K562 (cell line): ENCODE measurements around the gene ERICH2. TPM values are rescaled to one million over a fixed set of nuclear protein-coding genes. Genes with fewer than 3 reads are reported as not detected.

Experiments used
- CREB1 ChIP-seq, 2 experiments: sonication (generic) in 1 of 2; formaldehyde crosslinking in 1 of 2; IDR thresholded peaks; 2 replicates each; pipeline versions ENCODE4 v1.6.1 to v1.8.0; 2012 to 2022; ENCODE audit warnings: inconsistent platforms in 1 of 2, mild to moderate bottlenecking in 1 of 2, missing genetic modification reagents in 1 of 2, moderate library complexity in 1 of 2
- FOXP1 ChIP-seq: sonication (generic); formaldehyde crosslinking; IDR thresholded peaks from 2 replicates; pipeline ENCODE4 v1.8.0; 2022; ENCODE audit warnings: mild to moderate bottlenecking, missing genetic modification reagents
- HNRNPL ChIP-seq: fragments of 200-400 bp; formaldehyde crosslinking; IDR thresholded peaks from 2 replicates; pipeline ENCODE4 v1.6.1; 2017; ENCODE audit warnings: low read depth, mild to moderate bottlenecking, low read length
- ID3 ChIP-seq, 2 experiments: fragments of 250-450 bp in 1 of 2; fragments of 450-650 bp in 1 of 2; sonication (Bioruptor Pico) in 1 of 2; IDR thresholded peaks; 2 replicates each; pipeline versions ENCODE4 v1.6.1 to v1.8.0; 2016 to 2021; ENCODE audit warnings: mild to moderate bottlenecking in 2 of 2, moderate library complexity in 2 of 2, missing compliant biosample characterization in 1 of 2, missing genetic modification characterization in 1 of 2
- MITF ChIP-seq: IDR thresholded peaks from 2 replicates; pipeline ENCODE4 v1.6.1; 2014; ENCODE audit warnings: antibody characterized with exemption
- MNT ChIP-seq, 2 experiments: fragments of 450-650 bp; conservative IDR thresholded peaks; 2 replicates each; pipeline ENCODE4 v1.6.1; 2017; ENCODE audit warnings: mild to moderate bottlenecking in 2 of 2, moderate library complexity in 2 of 2
- POLR3A ChIP-seq: IDR thresholded peaks from 2 replicates; pipeline ENCODE4 v1.6.1; 2011; ENCODE audit warnings: borderline replicate concordance, mild to moderate bottlenecking, moderate library complexity; ENCODE audit not compliant: insufficient read length, insufficient read depth; ENCODE audit errors: extremely low read depth
- RBM17 ChIP-seq: fragments of 200-400 bp; formaldehyde crosslinking; IDR thresholded peaks from 2 replicates; pipeline ENCODE4 v1.6.1; 2017; ENCODE audit warnings: low read depth, mild to moderate bottlenecking, low read length, borderline replicate concordance
- SLC30A9 ChIP-seq: fragments of 250-450 bp; sonication (Bioruptor Pico); IDR thresholded peaks from 2 replicates; pipeline ENCODE4 v1.8.0; 2022; ENCODE audit warnings: mild to moderate bottlenecking, moderate library complexity
- STAT6 ChIP-seq: sonication (generic); formaldehyde crosslinking; IDR thresholded peaks from 2 replicates; pipeline ENCODE4 v1.8.1; 2023; ENCODE audit warnings: mild to moderate bottlenecking, missing genetic modification reagents
- ZNF175 ChIP-seq: fragments of 200-800 bp; sonication (Bioruptor generic); IDR thresholded peaks from 2 replicates; pipeline ENCODE4 v1.6.1; 2016; ENCODE audit warnings: low read depth, mild to moderate bottlenecking, missing genetic modification characterization, missing compliant biosample characterization
- ZNF197 ChIP-seq: fragments of 200-800 bp; sonication (Bioruptor generic); IDR thresholded peaks from 2 replicates; pipeline ENCODE4 v1.6.1; 2016; ENCODE audit warnings: low read depth, missing genetic modification characterization, missing compliant biosample characterization
- ZNF511 ChIP-seq: sonication (generic); formaldehyde crosslinking; IDR thresholded peaks from 2 replicates; pipeline ENCODE4 v1.8.0; 2022; ENCODE audit warnings: mild to moderate bottlenecking, missing genetic modification reagents
- ZNF589 ChIP-seq: fragments of 200-800 bp; sonication (Bioruptor generic); IDR thresholded peaks from 2 replicates; pipeline ENCODE4 v1.6.1; 2016; ENCODE audit warnings: low read depth, missing genetic modification characterization, missing compliant biosample characterization
- ZNF740 ChIP-seq, 3 experiments: fragments of 200-800 bp in 1 of 3; sonication (Bioruptor generic) in 1 of 3; sonication (generic) in 1 of 3; formaldehyde crosslinking in 1 of 3; IDR thresholded peaks; 2 replicates each; pipeline versions ENCODE4 v1.6.1 to v1.8.0; 2016 to 2022; ENCODE audit warnings: mild to moderate bottlenecking in 2 of 3, missing compliant biosample characterization in 2 of 3, missing genetic modification characterization in 2 of 3, missing genetic modification reagents in 1 of 3
- polyA plus RNA-seq, 8 experiments: library from polyadenylated mRNA; depleted of rRNA in 4 of 8; stranded (reverse) in 5 of 8; unstranded in 3 of 8; fragments of >200 nt; fragmentation: Nextera tagmentation in 2 of 8; fragmentation: Illumina TruSeq in 1 of 8; extraction: Ambion mirVana in 2 of 8; extraction: Trizol in 1 of 8; gene quantifications; 2 replicates each; pipeline versions ENCODE4 v1.2.1 to v1.2.3, GENCODE V29; 2011 to 2014; ENCODE audit warnings: inconsistent platforms in 1 of 8, missing spikeins in 1 of 8
- total RNA-seq, 7 experiments: library from RNA; depleted of rRNA in 6 of 7; stranded (reverse); fragments of >200 nt in 6 of 7; fragmentation: Illumina TruSeq in 2 of 7; extraction: Trizol in 2 of 7; gene quantifications; 2 replicates each; pipeline versions ENCODE4 v1.2.1 to v1.2.3, GENCODE V29; 2011 to 2021; ENCODE audit warnings: low replicate concordance in 1 of 7

The ERICH2 gene
- total and polyA plus RNA-seq, 9 of the 15 experiments (the other 6 are each of a cell fraction or from before 2014, with no cell fraction given) = 0.85 to 2.4 (median 1.6) TPM

GRCh38 chr2:170770606-170771420, 635 bp downstream of the ERICH2 start (continued):
- TF ChIP-seq ZNF197 (CRISPR knock-in tag) (no peak), FOXP1 (CRISPR knock-in tag) (peak; percentile 16; the same call in 1 of the 2 replicates), ZNF589 (CRISPR knock-in tag) (no peak; the same call in 1 of the 2 replicates), SLC30A9 (CRISPR knock-in tag) (no peak), MNT (conservative IDR thresholded peaks at IDR 0.05) (peak; percentile 40 to 43; a peak in 2 of 4 replicates), ZNF175 (CRISPR knock-in tag) (no peak), STAT6 (0 out of 2 replicates have a peak, but pooled peaks have one; percentile 59), ZNF511 (CRISPR knock-in tag) (peak; percentile 94), POLR3A (no peak), RBM17 (no peak), ID3 (CRISPR knock-in tag; IDR thresholded peaks at IDR 0.05) (no peak), ID3 (tag; IDR thresholded peaks at IDR 0.05) (peak; percentile 81), CREB1 (IDR thresholded peaks at IDR 0.05) (peak; percentile 27; the same call in 1 of the 2 replicates), CREB1 (CRISPR knock-in tag; IDR thresholded peaks at IDR 0.05) (peak; percentile 63; the same call in 1 of the 2 replicates), HNRNPL (peak; percentile 86), MITF (no peak), ZNF740 (CRISPR knock-in tag; IDR thresholded peaks at IDR 0.05) (peak; percentile 48; the same call in 1 of the 2 replicates), ZNF740 (tag; IDR thresholded peaks at IDR 0.05) (no peak)
